A549 treated with dexamethasone at 1 μM for 4 hours (cell line): ENCODE data around the gene ALPG. TPM values are rescaled to one million over a fixed set of nuclear protein-coding genes. Genes with fewer than 3 reads are reported as not detected.

Experiments used
- total RNA-seq: library from RNA; stranded (reverse); fragments of 200-300 nt; extraction: Qiagen RNA extraction; gene quantifications from 5 replicates; pipeline ENCODE4 v1.2.3, GENCODE V29; 2022

The ALPG gene
- 0.37 to 0.74 TPM (median 0.49 TPM) in 5 replicates for total RNA-seq

GRCh38 chr2:232406556-232407310, at the start of gene ALPG:
Gene ALPG (plus strand): TSS chr2:232406844. CDS start chr2:232406895, 51 bp downstream.

GRCh38 chr2:232378735-232379151, 27.9 kb upstream of the ALPG start, which contains the start of gene ALPP:
Gene ALPP (plus strand): TSS chr2:232378751. CDS start chr2:232378803, 52 bp downstream.

GRCh38 chr2:232455426-232456255, 49.0 kb downstream of the ALPG start, which contains the start of gene ALPI:
Gene ALPI (plus strand): TSS chr2:232456153. CDS start chr2:232456200, 47 bp downstream.

Other genes starting within 250 kb of the ALPG start
- gene ALPP, start 28.1 kb upstream of the ALPG start, total RNA-seq = 14.4 to 22.1 TPM (median 20.3 TPM) in 5 replicates
- 0.02 to 0.05 TPM (median 0.04 TPM) in 3 of 5 replicates, not detected in the others for gene ALPI, start 49.3 kb downstream of the ALPG start, total RNA-seq
- 0.15 to 0.28 TPM (median 0.21 TPM) in 5 replicates for gene ECEL1, start 81.0 kb downstream of the ALPG start, total RNA-seq
- 0.08 to 0.16 TPM (median 0.12 TPM) in 4 of 5 replicates, not detected in the other for gene PRSS56, start 113.5 kb downstream of the ALPG start, total RNA-seq
- 0.07 to 0.09 TPM in 2 of 5 replicates, not detected in the others for gene CHRND, start 119.3 kb downstream of the ALPG start, total RNA-seq
- gene CHRNG, start 132.8 kb downstream of the ALPG start, total RNA-seq = not detected in 5 replicates
- gene TIGD1, start 143.7 kb downstream of the ALPG start, total RNA-seq = 4.1 to 4.9 TPM (median 4.5 TPM) in 5 replicates
- 101 to 174 TPM (median 105 TPM) in 5 replicates for gene EIF4E2, start 143.8 kb downstream of the ALPG start, total RNA-seq
- 3.5 to 5.1 TPM (median 4.9 TPM) in 5 replicates for gene EFHD1, start 226.8 kb downstream of the ALPG start, total RNA-seq